Prostate gland (tissue), 2 donors: Measurements from ENCODE around the gene ZNF844.

Experiments
- CTCF ChIP-seq, 4 experiments: fragments of 200-600 bp in 2 of 4; fragments of 450-650 bp in 2 of 4; sonication (generic) in 2 of 4; IDR thresholded peaks; 1 replicate in 3 of 4; 2 replicates in 1 of 4; pipeline ENCODE4 v1.5.1; 2016 to 2019; ENCODE audit warnings: antibody characterized with exemption in 4 of 4, mild to moderate bottlenecking in 2 of 4, moderate library complexity in 2 of 4
- POLR2A ChIP-seq: fragments of 450-650 bp; IDR thresholded peaks from one replicate; pipeline ENCODE4 v1.6.1; 2016; ENCODE audit warnings: antibody characterized with exemption, mild to moderate bottlenecking

- TF ChIP-seq CTCF (IDR thresholded peaks at IDR 0.05) (no peak), POLR2A (no peak)
Measured at GRCh38 chr19:12112701-12113100, 48.2 kb downstream of the ZNF844 start.
